Activated T-cell treated with anti-CD3 and anti-CD28 coated beads, Interleukin-2, amount 50 U/mL, for 72 hours (primary cell): ENCODE measurements around the gene SDK1. TPM values are rescaled to one million over a fixed set of nuclear protein-coding genes. Genes with fewer than 3 reads are reported as not detected.

Source experiments
- ATAC-seq, 2 donors: fragments of 150-1000 bp; cut with Tn5 transposase; replicated peaks in 1 of 2; 2 replicates each; pipeline ENCODE4 v1.10.0; 2021; ENCODE audit warnings: moderate library complexity in 2 of 2, mild to moderate bottlenecking in 1 of 2
- DNase-seq, 2 donors: peaks; one replicate each; pipeline ENCODE4 v3.0.0; 2021 to 2022; ENCODE audit warnings: mixed read lengths in 1 of 2
- H3K27ac Mint-ChIP-seq: one replicate; pipeline ENCODE4 v1.8.0; 2022; ENCODE audit warnings: mild to moderate bottlenecking, moderate library complexity, mixed read lengths
- H3K27me3 Mint-ChIP-seq: one replicate; pipeline ENCODE4 v1.8.0; 2022; ENCODE audit warnings: low read depth, mixed read lengths
- H3K36me3 Mint-ChIP-seq, 2 donors: one replicate each; pipeline ENCODE4 v1.8.0; 2022; ENCODE audit warnings: mixed read lengths in 2 of 2, mild to moderate bottlenecking in 1 of 2; ENCODE audit not compliant: insufficient read depth in 2 of 2
- H3K4me1 Mint-ChIP-seq: one replicate; pipeline ENCODE4 v1.8.0; 2022; ENCODE audit warnings: low read depth, mixed read lengths
- H3K4me3 Mint-ChIP-seq, 2 donors: one replicate each; pipeline ENCODE4 v1.8.0; 2022; ENCODE audit warnings: mild to moderate bottlenecking in 2 of 2, mixed read lengths in 2 of 2, moderate library complexity in 2 of 2
- H3K9me3 Mint-ChIP-seq, 2 donors: one replicate each; pipeline ENCODE4 v1.8.0; 2022; ENCODE audit warnings: mixed read lengths in 2 of 2
- total RNA-seq, 2 donors: library from RNA; stranded (reverse); gene quantifications; one replicate each; pipeline ENCODE4 v1.2.3, GENCODE V29; 2022

The SDK1 gene
- total RNA-seq, 2 donors from 2014 or later = 6.1 to 6.3 TPM

GRCh38 chr7:3994764-3995163, 693.7 kb downstream of the SDK1 start:
- Mint-ChIP-seq H3K36me3 (no peaks in the 10 kb centered on the region), H3K27ac (no peak overlapping the region), H3K4me1 (no peaks in the 10 kb centered on the region), H3K9me3 (no peaks in the 10 kb centered on the region), H3K27me3 (peaks cover 6% of the 10 kb centered on the region), H3K4me3 (no peak overlapping the region)
- ATAC-seq (no peak), DNase-seq (no peak)

GRCh38 chr7:3995187-3995586, 694.1 kb downstream of the SDK1 start:
- Mint-ChIP-seq H3K27ac (no peak overlapping the region), H3K9me3 (no peaks in the 10 kb centered on the region), H3K27me3 (peaks cover 6% of the 10 kb centered on the region), H3K4me3 (no peak overlapping the region), H3K36me3 (no peaks in the 10 kb centered on the region), H3K4me1 (no peaks in the 10 kb centered on the region)
- peak; percentile 26 to 37 for ATAC-seq
- peak; percentile 11 to 20 for DNase-seq

GRCh38 chr7:3998060-3998459, 697.0 kb downstream of the SDK1 start:
- no peaks in the 10 kb centered on the region for H3K4me1 Mint-ChIP-seq
- no peaks in the 10 kb centered on the region for H3K9me3 Mint-ChIP-seq
- H3K27ac Mint-ChIP-seq = no peak overlapping the region
- H3K27me3 Mint-ChIP-seq = peaks cover 9% of the 10 kb centered on the region
- ATAC-seq (no peak), DNase-seq (no peak)
- H3K36me3 Mint-ChIP-seq = no peaks in the 10 kb centered on the region
- H3K4me3 Mint-ChIP-seq = no peak overlapping the region

GRCh38 chr7:4000139-4000538, 699.1 kb downstream of the SDK1 start:
- no peak for ATAC-seq
- no peak overlapping the region for H3K27ac Mint-ChIP-seq
- H3K9me3 Mint-ChIP-seq = no peaks in the 10 kb centered on the region
- no peaks in the 10 kb centered on the region for H3K4me1 Mint-ChIP-seq
- no peak overlapping the region for H3K4me3 Mint-ChIP-seq
- peaks cover 7% of the 10 kb centered on the region for H3K27me3 Mint-ChIP-seq
- DNase-seq = no peak
- H3K36me3 Mint-ChIP-seq = no peaks in the 10 kb centered on the region

- ATAC-seq (no peak), DNase-seq (no peak)
- no peak overlapping the region for H3K27ac Mint-ChIP-seq
- H3K36me3 Mint-ChIP-seq = no peaks in the 10 kb centered on the region
- H3K4me1 Mint-ChIP-seq = no peaks in the 10 kb centered on the region
- H3K4me3 Mint-ChIP-seq = no peak overlapping the region
- H3K9me3 Mint-ChIP-seq = no peaks in the 10 kb centered on the region
- peaks cover 7% of the 10 kb centered on the region for H3K27me3 Mint-ChIP-seq
These were observed 699.9 kb downstream of the SDK1 start for GRCh38 chr7:4000934-4001333.

- Mint-ChIP-seq H3K27ac (no peak overlapping the region), H3K4me3 (no peak overlapping the region), H3K9me3 (no peaks in the 10 kb centered on the region), H3K36me3 (no peaks in the 10 kb centered on the region), H3K4me1 (no peaks in the 10 kb centered on the region), H3K27me3 (peaks cover 7% of the 10 kb centered on the region)
- ATAC-seq (no peak), DNase-seq (no peak)
These were observed 700.7 kb downstream of the SDK1 start for GRCh38 chr7:4001742-4002141.

GRCh38 chr7:4003503-4003902, 702.5 kb downstream of the SDK1 start:
- Mint-ChIP-seq H3K36me3 (no peaks in the 10 kb centered on the region), H3K4me3 (no peak overlapping the region), H3K9me3 (no peaks in the 10 kb centered on the region), H3K4me1 (no peaks in the 10 kb centered on the region), H3K27ac (no peak overlapping the region), H3K27me3 (peaks cover 7% of the 10 kb centered on the region)
- ATAC-seq = no peak
- no peak for DNase-seq

- Mint-ChIP-seq H3K27me3 (peaks cover 7% of the 10 kb centered on the region), H3K27ac (no peak overlapping the region), H3K4me3 (no peak overlapping the region), H3K36me3 (no peaks in the 10 kb centered on the region), H3K4me1 (no peaks in the 10 kb centered on the region), H3K9me3 (no peaks in the 10 kb centered on the region)
- DNase-seq = no peak
- ATAC-seq = no peak
These were observed 705.6 kb downstream of the SDK1 start for GRCh38 chr7:4006687-4007086.

- Mint-ChIP-seq H3K4me1 (no peaks in the 10 kb centered on the region), H3K27me3 (no peaks in the 10 kb centered on the region), H3K9me3 (no peaks in the 10 kb centered on the region), H3K27ac (no peak overlapping the region), H3K36me3 (no peaks in the 10 kb centered on the region), H3K4me3 (no peak overlapping the region)
- no peak for ATAC-seq
- no peak for DNase-seq
These were observed 708.4 kb downstream of the SDK1 start for GRCh38 chr7:4009211-4010060.

GRCh38 chr7:4010061-4010605, 709.1 kb downstream of the SDK1 start:
- no peaks in the 10 kb centered on the region for H3K4me1 Mint-ChIP-seq
- H3K36me3 Mint-ChIP-seq = no peaks in the 10 kb centered on the region
- no peaks in the 10 kb centered on the region for H3K27me3 Mint-ChIP-seq
- DNase-seq (no peak), ATAC-seq (no peak)
- H3K9me3 Mint-ChIP-seq = no peaks in the 10 kb centered on the region
- H3K27ac Mint-ChIP-seq = no peak overlapping the region
- no peak overlapping the region for H3K4me3 Mint-ChIP-seq

GRCh38 chr7:4010923-4011656, 710.0 kb downstream of the SDK1 start:
- ATAC-seq = no peak
- Mint-ChIP-seq H3K27me3 (no peaks in the 10 kb centered on the region), H3K36me3 (no peaks in the 10 kb centered on the region), H3K9me3 (no peaks in the 10 kb centered on the region), H3K4me3 (no peak overlapping the region), H3K4me1 (no peaks in the 10 kb centered on the region), H3K27ac (no peak overlapping the region)
- no peak for DNase-seq

GRCh38 chr7:4013793-4014192, 712.7 kb downstream of the SDK1 start:
- ATAC-seq (no peak), DNase-seq (no peak)
- Mint-ChIP-seq H3K9me3 (peaks cover 3 to 4% of the 10 kb centered on the region in 2 donors), H3K4me3 (no peak overlapping the region), H3K27me3 (peaks cover 8% of the 10 kb centered on the region), H3K27ac (no peak overlapping the region), H3K4me1 (no peaks in the 10 kb centered on the region), H3K36me3 (peaks cover 0 to 3% of the 10 kb centered on the region in 2 donors)

GRCh38 chr7:4014346-4015050, 713.4 kb downstream of the SDK1 start:
- H3K4me3 Mint-ChIP-seq = no peak overlapping the region
- no peak for DNase-seq
- no peaks in the 10 kb centered on the region for H3K4me1 Mint-ChIP-seq
- H3K27ac Mint-ChIP-seq = no peak overlapping the region
- H3K36me3 Mint-ChIP-seq = peaks cover 3% of the 10 kb centered on the region in 2 donors
- ATAC-seq = no peak
- peaks cover 8% of the 10 kb centered on the region for H3K27me3 Mint-ChIP-seq
- H3K9me3 Mint-ChIP-seq = peaks cover 4 to 5% of the 10 kb centered on the region in 2 donors
